Measurements from ENCODE around the gene KDM7A.

Gene KDM7A

DNA sequence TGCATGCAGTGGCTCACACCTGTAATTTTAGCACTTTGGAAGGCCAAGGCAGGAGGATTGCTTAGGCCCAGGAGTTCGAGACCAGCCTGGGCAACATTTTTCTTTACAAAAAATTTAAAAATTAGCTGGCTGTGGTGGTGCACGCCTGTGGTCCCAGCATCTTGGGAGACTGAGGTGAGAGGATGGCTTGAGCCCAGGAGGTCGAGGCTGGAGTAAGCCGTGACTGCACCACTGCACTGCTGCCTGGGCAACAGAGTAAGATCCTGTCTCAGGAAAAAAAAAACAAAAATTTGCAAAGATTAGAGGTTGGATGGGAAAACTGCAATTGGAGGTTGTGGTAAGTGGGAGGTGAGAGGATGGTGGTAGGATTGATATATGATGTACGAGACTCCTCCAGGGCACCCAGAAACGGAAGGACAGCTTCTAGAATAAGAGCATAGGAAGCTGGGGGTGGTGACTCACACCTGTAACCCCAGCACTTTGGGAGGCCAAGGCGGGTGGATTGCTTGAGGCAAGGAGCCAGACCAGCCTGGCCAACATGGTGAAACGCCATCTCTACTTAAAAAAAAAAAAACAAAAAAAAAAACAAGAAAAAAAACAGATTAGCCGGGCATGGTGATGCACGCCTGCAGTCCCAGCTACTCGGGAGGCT, 94.9 kb downstream of the KDM7A start:
- DNase-seq = no peak

DNA sequence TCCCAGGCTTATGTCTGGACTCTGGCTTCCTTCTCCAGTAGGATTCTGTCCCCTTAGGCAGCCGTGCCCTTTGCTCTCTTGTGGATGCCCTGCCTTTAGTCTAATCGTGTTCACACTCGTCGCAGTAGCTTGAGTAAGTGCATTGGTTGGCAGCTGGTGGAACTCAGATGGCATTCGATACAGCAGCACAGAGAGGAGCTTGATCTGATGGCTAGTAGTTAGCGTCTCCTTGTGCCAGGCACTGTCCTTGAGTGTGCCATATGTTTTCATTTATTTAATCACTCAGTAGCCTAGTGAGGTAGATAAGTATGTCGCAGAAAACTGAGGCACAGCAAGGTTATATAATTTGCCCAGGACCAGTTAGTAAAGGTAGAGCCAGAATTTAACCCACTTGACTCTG, 95.9 kb downstream of the KDM7A start:
- DNase-seq = no peak

DNA sequence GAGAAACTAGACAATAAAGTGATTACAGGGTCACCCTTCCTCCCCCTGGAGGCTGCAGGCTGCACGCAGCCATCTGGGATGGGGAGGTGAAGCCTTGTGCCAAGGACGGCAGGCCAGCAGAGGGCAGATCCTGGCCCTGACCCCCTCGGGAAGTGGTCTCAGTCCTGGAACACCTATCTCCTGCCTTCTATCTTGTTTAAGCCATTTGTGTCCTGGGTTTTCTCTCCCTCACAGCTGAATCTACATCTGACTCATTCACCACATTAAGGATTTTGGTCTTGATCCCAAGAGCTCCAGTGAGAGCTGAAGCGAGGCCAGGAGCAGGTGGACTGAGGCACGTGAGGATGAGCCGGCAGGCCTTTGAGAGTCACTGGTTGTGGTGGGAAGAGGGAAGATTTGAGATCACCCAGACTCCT, 97.7 kb downstream of the KDM7A start:
- DNase-seq = peak; percentile 61

- no peak for DNase-seq
Measured at GRCh38 chr7:140078392-140078791, 98.4 kb downstream of the KDM7A start.

- no peak for DNase-seq
Measured at GRCh38 chr7:140074780-140075179, 102.0 kb downstream of the KDM7A start.

- DNase-seq = no peak
Measured at GRCh38 chr7:140070546-140070945, 106.2 kb downstream of the KDM7A start.

- DNase-seq = no peak
Measured at GRCh38 chr7:140069298-140069949, 107.4 kb downstream of the KDM7A start.

- no peak for DNase-seq
Measured at GRCh38 chr7:140068033-140068432, 108.8 kb downstream of the KDM7A start.

DNA sequence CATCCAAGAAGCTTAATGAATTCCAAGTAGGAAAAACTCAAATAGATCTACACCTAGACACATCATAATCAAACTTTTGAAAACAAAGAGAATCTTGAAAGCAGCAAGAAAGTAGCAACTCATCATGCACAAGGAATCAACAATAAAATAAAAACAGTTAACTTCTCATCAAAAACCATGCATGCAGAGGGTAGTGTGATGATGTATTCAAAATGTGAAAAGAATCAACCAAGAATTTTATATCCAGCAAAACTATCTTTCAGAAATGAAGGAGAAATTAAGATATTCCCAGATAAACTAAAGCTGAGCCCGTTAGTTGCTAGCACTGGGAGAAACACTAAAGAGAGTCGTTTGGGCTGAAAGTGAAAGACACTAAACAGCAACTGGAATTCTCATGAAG, 109.7 kb downstream of the KDM7A start:
- no peak for DNase-seq

- DNase-seq = peak; percentile 90
Measured at GRCh38 chr7:140062528-140063299, 114.1 kb downstream of the KDM7A start, which contains the start of gene PARP12. Gene PARP12, minus strand, starts transcription at chr7:140062951. Its CDS starts 104 bp downstream, at chr7:140062847.

GRCh38 chr7:140062118-140062527, 114.7 kb downstream of the KDM7A start:
- DNase-seq = peak; percentile 58

DNA sequence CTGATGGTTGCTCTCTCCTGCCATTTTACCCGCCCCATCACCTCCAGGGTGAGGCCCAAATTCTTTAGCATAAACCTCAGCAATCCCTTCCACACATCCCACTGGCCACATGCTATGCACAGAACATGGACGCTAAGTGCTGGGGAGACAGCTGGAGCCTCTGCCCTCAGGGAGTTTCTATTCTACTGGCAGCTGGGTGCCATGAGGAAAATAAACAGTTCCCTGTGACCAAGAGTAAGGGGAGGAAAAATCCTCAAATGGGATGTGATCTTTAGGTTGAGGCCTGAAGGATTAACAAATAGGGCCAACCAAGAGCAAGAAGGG, 115.2 kb downstream of the KDM7A start:
- DNase-seq = no peak

DNA sequence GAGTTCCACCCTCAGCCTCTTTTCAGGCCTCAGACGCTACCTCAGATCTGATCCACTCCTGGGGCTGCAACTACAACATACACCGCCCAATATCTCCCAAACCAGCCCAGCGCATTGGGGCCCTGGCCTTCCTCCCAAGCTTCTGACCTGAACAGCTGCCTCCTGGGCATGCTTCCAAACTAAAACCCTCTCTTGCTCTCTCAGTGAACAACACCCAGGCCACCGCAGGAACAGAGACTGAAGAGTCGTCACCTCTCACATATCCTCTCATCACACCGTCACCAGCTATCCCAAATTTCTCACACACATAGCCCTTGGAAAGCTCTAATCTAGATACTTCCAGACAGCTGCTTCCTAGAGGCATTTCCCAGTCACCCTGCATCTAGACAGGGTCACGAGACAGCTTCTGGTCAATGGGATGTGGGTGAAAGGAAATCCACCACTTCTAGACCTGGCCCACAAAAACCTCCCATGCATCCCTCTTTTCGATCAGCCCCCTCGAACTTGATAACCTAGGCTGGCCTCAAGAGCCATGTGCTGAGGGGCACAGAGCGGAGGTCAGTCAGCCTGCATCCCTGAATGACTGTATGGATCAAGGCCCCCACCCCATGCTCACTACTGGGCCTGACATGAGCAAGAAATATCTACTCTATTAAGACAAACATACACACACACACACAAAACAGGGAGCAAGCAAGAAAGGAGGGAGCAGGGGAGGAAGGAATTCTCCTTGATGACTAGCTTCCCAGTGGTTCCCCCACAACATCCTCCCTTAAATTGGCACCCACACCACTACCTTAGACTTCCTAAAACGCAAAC, 115.8 kb downstream of the KDM7A start:
- peak; percentile 95 for DNase-seq

GRCh38 chr7:140060243-140060630, 116.5 kb downstream of the KDM7A start:
- no peak for DNase-seq

DNA sequence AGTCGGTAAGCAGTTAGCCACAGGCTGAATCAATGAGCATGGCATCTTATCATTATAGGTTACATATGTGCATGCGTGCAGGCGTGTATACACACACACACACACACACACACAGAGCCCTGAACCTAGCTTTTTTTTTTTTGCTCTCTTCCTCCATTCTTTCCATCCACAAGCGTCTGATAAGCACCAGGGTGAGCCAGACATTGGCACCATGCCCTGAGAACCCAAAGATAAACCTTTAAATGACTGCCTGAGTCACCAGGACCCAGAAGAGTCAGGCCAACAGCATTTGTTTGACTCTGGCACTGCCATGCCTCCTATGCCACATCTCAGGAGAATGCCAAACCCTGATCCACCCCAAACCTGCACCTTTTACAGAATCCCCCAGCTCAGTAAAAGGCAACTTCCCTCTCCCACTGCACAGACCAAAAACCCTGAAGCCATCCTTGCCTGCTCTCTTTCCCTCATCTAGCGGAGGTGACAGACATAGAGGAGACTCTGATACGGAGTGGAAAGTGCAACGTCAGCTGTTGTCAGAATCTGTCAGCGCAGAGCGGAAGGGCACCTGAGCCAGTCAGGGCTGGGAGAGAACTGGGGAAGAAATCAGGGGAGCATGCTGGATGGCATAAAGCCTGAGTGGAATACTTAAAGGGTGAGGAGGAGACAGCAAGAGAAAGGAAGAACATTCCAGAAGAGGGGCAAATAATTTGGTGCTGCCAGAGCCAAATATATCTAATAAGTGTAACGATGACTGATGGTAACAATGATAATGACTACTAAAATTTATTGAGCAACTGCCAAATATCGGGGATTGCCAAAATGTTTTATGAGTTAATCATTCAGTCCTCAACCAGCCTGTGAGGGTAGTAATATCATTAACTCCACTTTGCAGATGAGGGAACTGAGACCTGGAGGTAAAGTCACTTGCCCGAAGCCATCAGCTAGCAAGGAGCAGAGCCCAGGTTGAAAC, 117.2 kb downstream of the KDM7A start:
- DNase-seq = peak; percentile 98

DNA sequence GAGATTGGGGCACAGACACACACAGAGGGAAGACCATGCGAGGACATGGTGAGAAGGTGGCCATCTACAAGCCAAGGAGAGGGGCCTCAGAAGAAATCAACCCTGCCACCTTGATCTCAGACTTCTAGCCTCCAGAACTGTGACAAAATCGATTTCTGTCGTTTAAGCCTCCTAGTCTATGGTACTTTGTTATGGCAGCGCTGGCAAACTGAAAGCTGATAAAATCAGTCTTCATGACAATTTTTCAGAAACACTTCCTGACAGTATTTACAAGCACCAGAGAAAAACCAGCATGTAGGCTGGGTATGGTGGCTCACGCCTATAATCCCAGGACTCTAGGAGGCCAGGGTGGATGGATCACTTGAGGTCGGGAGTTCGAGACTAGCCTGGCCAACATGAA, 118.3 kb downstream of the KDM7A start:
- peak; percentile 23 for DNase-seq

DNA sequence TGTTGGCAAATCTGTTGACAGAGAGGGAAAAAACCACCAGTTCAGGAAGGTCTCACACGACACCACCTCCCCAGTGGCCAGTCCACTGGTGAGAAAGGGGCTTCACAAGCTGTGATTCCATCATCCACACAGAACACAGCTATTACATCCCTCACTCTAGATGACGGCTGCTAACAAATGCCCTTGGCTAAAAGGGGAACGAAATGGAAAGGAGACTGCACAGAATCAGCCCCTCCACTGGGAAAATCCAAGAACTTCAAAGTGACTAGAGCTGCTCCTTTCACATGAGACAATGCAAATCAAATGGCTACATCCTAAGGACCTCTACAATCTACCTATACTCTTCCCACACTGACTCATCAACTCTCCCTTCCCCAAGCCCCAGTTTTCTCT, 119.6 kb downstream of the KDM7A start:
- DNase-seq = no peak

DNA sequence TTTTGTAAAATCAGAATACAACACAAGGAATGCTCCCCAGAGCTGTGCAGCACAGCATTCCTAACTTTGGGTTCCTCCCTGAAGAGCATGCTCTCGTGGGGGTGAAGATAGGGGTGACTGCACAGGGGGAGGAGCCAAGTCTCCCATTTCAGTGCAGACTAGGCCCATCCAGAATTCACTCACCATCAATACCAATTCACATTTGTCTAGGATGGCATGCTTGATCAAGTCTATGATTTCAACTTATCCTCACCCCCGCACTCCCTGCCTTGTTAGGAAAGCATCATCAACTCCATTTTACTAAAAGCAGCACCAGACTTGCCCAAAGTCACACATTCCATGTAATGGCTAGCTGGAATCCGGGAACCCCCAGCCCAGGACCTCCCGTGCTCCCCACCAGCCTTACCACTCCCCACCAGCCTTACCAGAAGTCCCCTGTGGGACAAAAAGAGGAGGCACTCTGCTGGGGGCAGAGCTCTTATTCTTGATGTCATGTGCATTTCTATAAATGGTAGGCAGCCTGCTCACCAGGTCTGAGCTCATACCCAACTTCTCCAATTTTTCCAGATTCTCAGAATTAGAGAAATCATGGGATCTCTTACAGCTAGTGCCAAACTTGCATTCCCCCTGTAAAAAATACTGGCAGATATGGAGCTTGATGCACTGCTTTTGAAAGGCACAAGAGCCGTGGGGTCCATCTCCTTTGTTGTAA, 120.2 kb downstream of the KDM7A start:
- no peak for DNase-seq

GRCh38 chr7:140055833-140056232, 121.0 kb downstream of the KDM7A start:
- no peak for DNase-seq

- no peak for DNase-seq
Measured at GRCh38 chr7:140054751-140055150, 122.0 kb downstream of the KDM7A start.

GRCh38 chr7:140053812-140054539, 122.8 kb downstream of the KDM7A start:
- no peak for DNase-seq
